ENCODE results near the gene TAS2R31. TPM values are rescaled to one million over a fixed set of nuclear protein-coding genes. Genes with fewer than 3 reads are reported as not detected.

TAS2R31 gene
- total and polyA plus RNA-seq, 2 donors (not counting 3 experiments of a cell fraction or from before 2014, with no cell fraction given), result 0.12 to 3.2 TPM

GRCh38 chr12:11070999-11071398, 39.8 kb upstream of the TAS2R31 start:
- BruUV-seq (replicated peaks), result no TSS peak
- intact Hi-C loops (cut with micrococcal nuclease), result loop anchor here (1.0 kb wide), 1 partner anchor 52 kb away; no protein-coding TSS in a partner anchor
- dilution Hi-C loops (cut with MboI; ENCODE audit: extremely low pct_ligation_motif_present, low sequenced_read_pairs), result no loop called here
- no peak overlapping the region for H3K4me2 ChIP-seq (ENCODE audit: insufficient read depth, low read length)
- no peak for DNase-seq (ENCODE audit: low read depth, low spot score)
- H3K9me1 ChIP-seq (replicated peaks; ENCODE audit: control insufficient read depth, extremely low read depth, insufficient read depth, low read length), result no peaks in the 10 kb centered on the region
- no peaks in the 10 kb centered on the region for H3K4me1 ChIP-seq (ENCODE audit: control insufficient read depth, extremely low read depth, insufficient read depth, low read length)
- no peak overlapping the region for H2AFZ ChIP-seq (ENCODE audit: low read depth, low read length)
- FAIRE-seq, result no peak
- H3K27me3 ChIP-seq (ENCODE audit: control insufficient read depth in 2 of 2, insufficient read depth in 2 of 2, low read length in 2 of 2), result no peaks in the 10 kb centered on the region
- CTCF ChIA-PET, result no interaction called here
- H4K20me1 ChIP-seq (replicated peaks; ENCODE audit: control insufficient read depth, extremely low read depth, insufficient read depth, low read length), result peaks cover 4% of the 10 kb centered on the region
- H3K9me3 ChIP-seq (replicated peaks; ENCODE audit: control insufficient read depth, insufficient read depth, low read length), result no peaks in the 10 kb centered on the region
- POLR2A ChIA-PET, result no interaction called here
- no peak overlapping the region for H3K4me3 ChIP-seq (replicated peaks in 1 of 3; ENCODE audit: insufficient read depth in 1 of 3, low read depth in 1 of 3, low read length in 3 of 3)
- H3K9ac ChIP-seq (replicated peaks; ENCODE audit: extremely low read depth, insufficient read depth, low read length), result no peak overlapping the region
- H3K27ac ChIP-seq (ENCODE audit: insufficient read depth, low read depth, low read length), result no peak overlapping the region
- TF ChIP-seq, protein P1, sequence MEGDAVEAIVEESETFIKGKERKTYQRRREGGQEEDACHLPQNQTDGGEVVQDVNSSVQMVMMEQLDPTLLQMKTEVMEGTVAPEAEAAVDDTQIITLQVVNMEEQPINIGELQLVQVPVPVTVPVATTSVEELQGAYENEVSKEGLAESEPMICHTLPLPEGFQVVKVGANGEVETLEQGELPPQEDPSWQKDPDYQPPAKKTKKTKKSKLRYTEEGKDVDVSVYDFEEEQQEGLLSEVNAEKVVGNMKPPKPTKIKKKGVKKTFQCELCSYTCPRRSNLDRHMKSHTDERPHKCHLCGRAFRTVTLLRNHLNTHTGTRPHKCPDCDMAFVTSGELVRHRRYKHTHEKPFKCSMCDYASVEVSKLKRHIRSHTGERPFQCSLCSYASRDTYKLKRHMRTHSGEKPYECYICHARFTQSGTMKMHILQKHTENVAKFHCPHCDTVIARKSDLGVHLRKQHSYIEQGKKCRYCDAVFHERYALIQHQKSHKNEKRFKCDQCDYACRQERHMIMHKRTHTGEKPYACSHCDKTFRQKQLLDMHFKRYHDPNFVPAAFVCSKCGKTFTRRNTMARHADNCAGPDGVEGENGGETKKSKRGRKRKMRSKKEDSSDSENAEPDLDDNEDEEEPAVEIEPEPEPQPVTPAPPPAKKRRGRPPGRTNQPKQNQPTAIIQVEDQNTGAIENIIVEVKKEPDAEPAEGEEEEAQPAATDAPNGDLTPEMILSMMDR (IDR thresholded peaks at IDR 0.05; ENCODE audit: extremely low read depth in 1 of 2, insufficient read depth in 1 of 2, low read depth in 1 of 2, low read length in 2 of 2), result no peak
- TF ChIP-seq GATA2 (IDR thresholded peaks at IDR 0.05; ENCODE audit: insufficient read depth, insufficient read length, low read depth, low read length) (no peak), MYC (IDR thresholded peaks at IDR 0.05; ENCODE audit: low read depth, low read length) (no peak), JUN (IDR thresholded peaks at IDR 0.05; ENCODE audit: borderline replicate concordance, insufficient read depth, insufficient read length, low read depth) (no peak), EZH2 (IDR thresholded peaks at IDR 0.05; ENCODE audit: borderline replicate concordance, low read depth, low read length, severe bottlenecking) (no peak), POLR2A (IDR thresholded peaks at IDR 0.05; ENCODE audit: low read depth, low read length) (no peak), POLR2AphosphoS5 (IDR thresholded peaks at IDR 0.05; ENCODE audit: insufficient read depth, low read depth, low read length) (no peak), FOS (IDR thresholded peaks at IDR 0.05; ENCODE audit: borderline replicate concordance, insufficient read depth, low read length) (no peak)
- TF ChIP-seq, protein P2, sequence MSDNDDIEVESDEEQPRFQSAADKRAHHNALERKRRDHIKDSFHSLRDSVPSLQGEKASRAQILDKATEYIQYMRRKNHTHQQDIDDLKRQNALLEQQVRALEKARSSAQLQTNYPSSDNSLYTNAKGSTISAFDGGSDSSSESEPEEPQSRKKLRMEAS (IDR thresholded peaks at IDR 0.05; ENCODE audit: insufficient read depth, insufficient read length), result no peak
- H3K79me2 ChIP-seq (ENCODE audit: control insufficient read depth, insufficient read depth, low read length), result no peaks in the 10 kb centered on the region
- H3K36me3 ChIP-seq (ENCODE audit: control insufficient read depth in 2 of 2, extremely low read depth in 1 of 2, insufficient read depth in 2 of 2, low read length in 2 of 2), result no peaks in the 10 kb centered on the region

Measured in endothelial cell of umbilical vein (primary cell).